ENCODE data around the gene THSD7B.

Gene THSD7B

GRCh38 chr2:137255345-137255744 lies 490.0 kb downstream of the THSD7B start:
- TF ChIP-seq CTCF (IDR thresholded peaks at IDR 0.05; ENCODE audit: borderline replicate concordance, insufficient read depth, low read depth, low read length): no peak
- no peak overlapping the region for H3K4me3 ChIP-seq (ENCODE audit: low read depth, low read length)

- no peak overlapping the region for H3K4me3 ChIP-seq (ENCODE audit: low read depth, low read length)
These were observed 490.6 kb downstream of the THSD7B start for GRCh38 chr2:137255990-137256389.

GRCh38 chr2:137261881-137262585 lies 496.7 kb downstream of the THSD7B start:
- no peak overlapping the region for H3K4me3 ChIP-seq (ENCODE audit: low read depth, low read length)
- TF ChIP-seq CTCF (IDR thresholded peaks at IDR 0.05; ENCODE audit: borderline replicate concordance, insufficient read depth, low read depth, low read length): no peak

More at GRCh38 chr2:137255990-137256389, 490.6 kb downstream of the THSD7B start:
- TF ChIP-seq CTCF (IDR thresholded peaks at IDR 0.05; ENCODE audit: borderline replicate concordance, insufficient read depth, low read depth, low read length): no peak

- TF ChIP-seq CTCF (IDR thresholded peaks at IDR 0.05; ENCODE audit: borderline replicate concordance, insufficient read depth, low read depth, low read length): no peak
- H3K4me3 ChIP-seq (ENCODE audit: low read depth, low read length): no peak overlapping the region
These were observed 497.2 kb downstream of the THSD7B start for GRCh38 chr2:137262594-137262993.

GRCh38 chr2:137287913-137288639 lies 522.7 kb downstream of the THSD7B start:
- H3K4me3 ChIP-seq (ENCODE audit: low read depth, low read length): no peak overlapping the region
- TF ChIP-seq CTCF (IDR thresholded peaks at IDR 0.05; ENCODE audit: borderline replicate concordance, insufficient read depth, low read depth, low read length): no peak

- no peak for TF ChIP-seq CTCF (IDR thresholded peaks at IDR 0.05; ENCODE audit: borderline replicate concordance, insufficient read depth, low read depth, low read length)
- no peak overlapping the region for H3K4me3 ChIP-seq (ENCODE audit: low read depth, low read length)
These were observed 526.7 kb downstream of the THSD7B start for GRCh38 chr2:137291836-137292570.
